Activated CD8-positive, alpha-beta T cell treated with anti-CD3 and anti-CD28 coated beads for 36 hours (primary cell): ENCODE results near the gene SKI. TPM values are rescaled to one million over a fixed set of nuclear protein-coding genes. Genes with fewer than 3 reads are reported as not detected.

Experiments used
- ATAC-seq: fragments of 200-7000 bp; cut with Tn5 transposase; one replicate; pipeline ENCODE4 v1.10.0; 2021; ENCODE audit warnings: mild to moderate bottlenecking, moderate library complexity
- CTCF ChIA-PET: fragments of 350-600 bp; sonication (Branson Sonifier 250); formaldehyde crosslinking; loops from one replicate; lab custom pipeline; 2021; ENCODE audit warnings: antibody characterized with exemption; lab: Charles Lee
- POLR2A ChIA-PET: fragments of 350-600 bp; sonication (Branson Sonifier 250); formaldehyde crosslinking; loops from one replicate; lab custom pipeline; 2021; ENCODE audit warnings: antibody characterized with exemption; lab: Charles Lee
- DNase-seq: peaks from one replicate; pipeline ENCODE4 v3.0.0-alpha.2; 2020
- H3K27ac Mint-ChIP-seq: one replicate; pipeline ENCODE4 v1.8.0; 2021; ENCODE audit warnings: mild to moderate bottlenecking, mixed read lengths
- H3K27me3 Mint-ChIP-seq: one replicate; pipeline ENCODE4 v1.8.0; 2021; ENCODE audit warnings: mixed read lengths
- H3K36me3 Mint-ChIP-seq: one replicate; pipeline ENCODE4 v1.8.0; 2021; ENCODE audit warnings: low read depth, mixed read lengths
- H3K4me1 Mint-ChIP-seq: one replicate; pipeline ENCODE4 v1.8.0; 2021; ENCODE audit warnings: low read depth, mixed read lengths
- H3K4me3 Mint-ChIP-seq: one replicate; pipeline ENCODE4 v1.8.0; 2021; ENCODE audit warnings: mild to moderate bottlenecking, moderate library complexity, mixed read lengths
- H3K9me3 Mint-ChIP-seq: one replicate; pipeline ENCODE4 v1.8.0; 2021; ENCODE audit warnings: mixed read lengths
- intact Hi-C: fragments of 100-400 bp; cut with micrococcal nuclease; formaldehyde crosslinking; loops from one replicate; pipeline ENCODE4 v1.10.0; 2022
- total RNA-seq, 2 experiments: library from RNA; stranded (reverse); gene quantifications; one replicate each; pipeline ENCODE4 v1.2.3, GENCODE V29; 2021
- TF ChIP-seq, protein P1 (sequence below): fragments of 200-600 bp; IDR thresholded peaks from one replicate; pipeline ENCODE4 v1.8.0; 2022; ENCODE audit warnings: antibody characterized with exemption, mild to moderate bottlenecking

SKI gene
- total RNA-seq, 2 experiments from 2014 or later = 27.5 to 28.3 TPM

- Mint-ChIP-seq H3K27ac (peak overlapping the region; percentile 57), H3K36me3 (peaks cover 14% of the 10 kb centered on the region), H3K4me1 (peaks cover 18% of the 10 kb centered on the region), H3K4me3 (no peak overlapping the region), H3K27me3 (no peaks in the 10 kb centered on the region), H3K9me3 (no peaks in the 10 kb centered on the region)
- ChIA-PET CTCF (interaction anchor here (0.6 to 2.0 kb wide), 9 partner anchors 9 to 117 kb away, joined by 3 to 10 read pairs (median 3); partner anchors contain the start of gene FAAP20), POLR2A (interaction anchor here (0.8 to 4.8 kb wide), 3 partner anchors 11 to 88 kb away, joined by 3 to 33 read pairs (median 3); no protein-coding TSS in a partner anchor)
- intact Hi-C loops = no loop called here
- DNase-seq (no peak), ATAC-seq (no peak)
- TF ChIP-seq, protein P1, sequence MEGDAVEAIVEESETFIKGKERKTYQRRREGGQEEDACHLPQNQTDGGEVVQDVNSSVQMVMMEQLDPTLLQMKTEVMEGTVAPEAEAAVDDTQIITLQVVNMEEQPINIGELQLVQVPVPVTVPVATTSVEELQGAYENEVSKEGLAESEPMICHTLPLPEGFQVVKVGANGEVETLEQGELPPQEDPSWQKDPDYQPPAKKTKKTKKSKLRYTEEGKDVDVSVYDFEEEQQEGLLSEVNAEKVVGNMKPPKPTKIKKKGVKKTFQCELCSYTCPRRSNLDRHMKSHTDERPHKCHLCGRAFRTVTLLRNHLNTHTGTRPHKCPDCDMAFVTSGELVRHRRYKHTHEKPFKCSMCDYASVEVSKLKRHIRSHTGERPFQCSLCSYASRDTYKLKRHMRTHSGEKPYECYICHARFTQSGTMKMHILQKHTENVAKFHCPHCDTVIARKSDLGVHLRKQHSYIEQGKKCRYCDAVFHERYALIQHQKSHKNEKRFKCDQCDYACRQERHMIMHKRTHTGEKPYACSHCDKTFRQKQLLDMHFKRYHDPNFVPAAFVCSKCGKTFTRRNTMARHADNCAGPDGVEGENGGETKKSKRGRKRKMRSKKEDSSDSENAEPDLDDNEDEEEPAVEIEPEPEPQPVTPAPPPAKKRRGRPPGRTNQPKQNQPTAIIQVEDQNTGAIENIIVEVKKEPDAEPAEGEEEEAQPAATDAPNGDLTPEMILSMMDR = no peak
Measured at GRCh38 chr1:2312160-2312514, 84.0 kb downstream of the SKI start.

- Mint-ChIP-seq H3K36me3 (peaks cover 9% of the 10 kb centered on the region), H3K27me3 (no peaks in the 10 kb centered on the region), H3K9me3 (no peaks in the 10 kb centered on the region), H3K27ac (no peak overlapping the region), H3K4me3 (no peak overlapping the region), H3K4me1 (peaks cover 18% of the 10 kb centered on the region)
- ATAC-seq (no peak), DNase-seq (no peak)
- ChIA-PET POLR2A (interaction anchor here (0.8 to 4.8 kb wide), 4 partner anchors 11 to 88 kb away, joined by 3 to 33 read pairs (median 4); no protein-coding TSS in a partner anchor), CTCF (interaction anchor here (1.0 to 2.0 kb wide), 10 partner anchors 12 to 138 kb away, joined by 3 to 10 read pairs (median 5); partner anchors contain the start of gene FAAP20)
- intact Hi-C loops = no loop called here
- TF ChIP-seq, protein P1 = no peak
Measured at GRCh38 chr1:2312515-2313301, 84.6 kb downstream of the SKI start.

DNA sequence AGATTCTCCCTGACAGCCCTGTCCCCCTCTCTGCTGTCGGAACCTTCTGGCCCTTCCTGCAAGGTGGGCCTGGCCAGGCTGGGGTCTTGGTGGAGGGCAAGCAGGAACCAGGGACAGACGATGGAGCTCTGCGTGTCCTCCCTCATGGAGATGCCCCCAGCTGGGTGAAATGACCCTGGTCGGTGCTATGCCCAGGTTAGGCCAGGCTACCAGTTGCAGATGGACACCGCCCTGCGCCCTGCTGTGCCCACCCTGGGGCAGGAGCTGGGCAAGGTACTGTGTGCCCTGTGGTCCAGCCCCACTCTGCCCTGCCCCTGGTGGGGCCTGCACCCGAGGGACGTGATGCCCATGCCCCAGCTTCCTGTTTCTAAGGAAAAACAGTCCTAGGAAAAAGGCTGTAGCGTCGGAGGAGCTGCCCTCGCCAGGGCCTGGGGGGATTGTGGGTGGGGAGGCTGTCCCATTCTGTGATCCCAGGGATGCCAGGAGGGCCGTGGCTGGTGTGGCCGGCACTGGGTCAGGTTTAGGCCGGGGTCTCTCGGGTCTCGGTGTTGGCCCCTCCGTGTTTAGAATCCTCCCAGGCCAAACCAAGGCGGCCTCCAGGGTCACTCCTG, 85.6 kb downstream of the SKI start:
- DNase-seq (no peak), ATAC-seq (no peak)
- Mint-ChIP-seq H3K4me3 (no peak overlapping the region), H3K36me3 (no peaks in the 10 kb centered on the region), H3K27me3 (no peaks in the 10 kb centered on the region), H3K9me3 (no peaks in the 10 kb centered on the region), H3K4me1 (peaks cover 18% of the 10 kb centered on the region), H3K27ac (peak overlapping the region; percentile 42)
- TF ChIP-seq, protein P1 = no peak
- CTCF ChIA-PET = interaction anchor here (1.3 to 1.7 kb wide), 5 partner anchors 22 to 139 kb away, joined by 3 to 6 read pairs (median 5); no protein-coding TSS in a partner anchor
- POLR2A ChIA-PET = interaction anchor here (0.6 to 4.8 kb wide), 3 partner anchors 12 to 85 kb away, joined by 3 to 33 read pairs (median 5); no protein-coding TSS in a partner anchor
- intact Hi-C loops = no loop called here

GRCh38 chr1:2314273-2314802, 86.2 kb downstream of the SKI start:
- peak; percentile 14 for ATAC-seq
- peak; percentile 37 for DNase-seq
- POLR2A ChIA-PET = interaction anchor here (1.2 to 4.8 kb wide), 4 partner anchors 11 to 119 kb away, joined by 5 to 33 read pairs (median 6); partner anchors contain the start of gene FAAP20
- TF ChIP-seq, protein P1 = no peak
- H3K27me3 Mint-ChIP-seq = no peaks in the 10 kb centered on the region
- no peak overlapping the region for H3K4me3 Mint-ChIP-seq
- no peaks in the 10 kb centered on the region for H3K36me3 Mint-ChIP-seq
- H3K4me1 Mint-ChIP-seq = peaks cover 20% of the 10 kb centered on the region
- H3K27ac Mint-ChIP-seq = no peak overlapping the region
- intact Hi-C loops = no loop called here
- no peaks in the 10 kb centered on the region for H3K9me3 Mint-ChIP-seq
- CTCF ChIA-PET = interaction anchor here (1.3 to 2.6 kb wide), 8 partner anchors 22 to 140 kb away, joined by 3 to 18 read pairs (median 6); partner anchors contain the start of gene FAAP20
